Cardiac muscle cell (in vitro differentiated cells and primary cell): Measurements from ENCODE around the gene SEMA3D. TPM values are rescaled to one million over a fixed set of nuclear protein-coding genes. Genes with fewer than 3 reads are reported as not detected.

Source experiments
- DNase-seq, 2 donors: peaks; one replicate each; pipeline versions ENCODE4 v3.0.0 to v3.0.0-alpha.2; 2010 to 2017; ENCODE audit warnings: low read depth in 1 of 2, low spot score in 1 of 2
- H3K27ac ChIP-seq: fragments of 200-600 bp; sonication (generic); 2 replicates; pipeline ENCODE4 v1.5.1; 2016
- H3K27me3 ChIP-seq: fragments of 200-600 bp; sonication (generic); 2 replicates; pipeline ENCODE4 v1.6.0; 2016; ENCODE audit warnings: control low read depth
- H3K36me3 ChIP-seq: fragments of 200-600 bp; sonication (generic); 2 replicates; pipeline ENCODE4 v1.5.1; 2016; ENCODE audit warnings: control low read depth
- H3K4me1 ChIP-seq: fragments of 200-600 bp; sonication (generic); 2 replicates; pipeline ENCODE4 v1.8.1; 2017; ENCODE audit warnings: low read depth, mild to moderate bottlenecking, mixed run types
- H3K4me3 ChIP-seq: fragments of 200-600 bp; sonication (generic); 2 replicates; pipeline ENCODE4 v1.5.1; 2016; ENCODE audit warnings: mild to moderate bottlenecking
- H3K9me3 ChIP-seq: fragments of 200-600 bp; sonication (generic); 2 replicates; pipeline ENCODE4 v1.5.1; 2017; ENCODE audit warnings: low read depth, mild to moderate bottlenecking, control low read depth
- CTCF ChIP-seq: IDR thresholded peaks from 2 replicates; pipeline ENCODE4 v1.5.1; 2012; ENCODE audit warnings: low read depth, mild to moderate bottlenecking, low read length
- polyA plus RNA-seq: library from polyadenylated mRNA; unstranded; fragments of >200 nt; fragmentation: Nextera tagmentation; extraction: Ambion mirVana; gene quantifications from 2 replicates; pipeline ENCODE4 v1.2.1, GENCODE V29; 2016
- total RNA-seq: library from RNA; depleted of rRNA; stranded (reverse); fragments of >200 nt; gene quantifications from 2 replicates; pipeline ENCODE4 v1.2.3, GENCODE V29; 2016

The SEMA3D gene
- total and polyA plus RNA-seq, 2 experiments from 2014 or later: 2.1 to 3.7 TPM

- no peak overlapping the region for H3K27ac ChIP-seq
- DNase-seq: no peak
- no peaks in the 10 kb centered on the region for H3K36me3 ChIP-seq
- H3K9me3 ChIP-seq: no peaks in the 10 kb centered on the region
- TF ChIP-seq CTCF: no peak
- H3K4me1 ChIP-seq: peaks cover 17% of the 10 kb centered on the region
- H3K27me3 ChIP-seq: no peaks in the 10 kb centered on the region
- H3K4me3 ChIP-seq: no peak overlapping the region
Measured at GRCh38 chr7:85004402-85004801, 182.5 kb downstream of the SEMA3D start.

- Histone ChIP-seq H3K9me3 (no peaks in the 10 kb centered on the region), H3K27ac (no peak overlapping the region), H3K4me3 (no peak overlapping the region), H3K36me3 (no peaks in the 10 kb centered on the region), H3K4me1 (peaks cover 17% of the 10 kb centered on the region), H3K27me3 (no peaks in the 10 kb centered on the region)
- no peak for DNase-seq
- TF ChIP-seq CTCF: no peak
Measured at GRCh38 chr7:85001495-85002345, 185.1 kb downstream of the SEMA3D start.

- Histone ChIP-seq H3K4me3 (no peak overlapping the region), H3K36me3 (no peaks in the 10 kb centered on the region), H3K27ac (no peak overlapping the region), H3K4me1 (peaks cover 17% of the 10 kb centered on the region), H3K9me3 (no peaks in the 10 kb centered on the region), H3K27me3 (no peaks in the 10 kb centered on the region)
- TF ChIP-seq CTCF: no peak
- no peak for DNase-seq
Measured at GRCh38 chr7:85000735-85001350, 186.0 kb downstream of the SEMA3D start.

- TF ChIP-seq CTCF: no peak
- Histone ChIP-seq H3K27me3 (no peaks in the 10 kb centered on the region), H3K9me3 (no peaks in the 10 kb centered on the region), H3K36me3 (no peaks in the 10 kb centered on the region), H3K27ac (no peak overlapping the region), H3K4me1 (peaks cover 17% of the 10 kb centered on the region), H3K4me3 (no peak overlapping the region)
- no peak for DNase-seq
Measured at GRCh38 chr7:84999450-84999849, 187.4 kb downstream of the SEMA3D start.

- no peak overlapping the region for H3K27ac ChIP-seq
- H3K4me1 ChIP-seq: peaks cover 17% of the 10 kb centered on the region
- no peaks in the 10 kb centered on the region for H3K27me3 ChIP-seq
- peak; percentile 6 for TF ChIP-seq CTCF
- no peaks in the 10 kb centered on the region for H3K9me3 ChIP-seq
- H3K36me3 ChIP-seq: no peaks in the 10 kb centered on the region
- DNase-seq: no peak
- H3K4me3 ChIP-seq: no peak overlapping the region
Measured at GRCh38 chr7:84998665-84999064, 188.2 kb downstream of the SEMA3D start.
